Fibroblast of the conjunctiva (primary cell): ENCODE results near the gene PSMD1.
"Not testable (repeated sequence)": the region's sequence is repeated elsewhere in the genome, so short reads cannot be mapped to it uniquely, and the experiment has no call there.

Experiments used
- DNase-seq: peaks from one replicate; pipeline ENCODE4 v3.0.0-alpha.2; 2010; ENCODE audit warnings: low read depth

The PSMD1 gene

GRCh38 chr2:231053846-231054245 is 2.8 kb upstream of the PSMD1 start:
- DNase-seq = no peak

- DNase-seq = no peak
Observed at GRCh38 chr2:231057590-231057989, 923 bp downstream of the PSMD1 start.

GRCh38 chr2:231058761-231059550 is 2.3 kb downstream of the PSMD1 start:
- DNase-seq = no peak

GRCh38 chr2:231059756-231060155 is 3.1 kb downstream of the PSMD1 start:
- peak; percentile 13 for DNase-seq

- DNase-seq = no peak
Observed at GRCh38 chr2:231062776-231063175, 6.1 kb downstream of the PSMD1 start.

- no peak for DNase-seq
Observed at GRCh38 chr2:231063347-231063746, 6.7 kb downstream of the PSMD1 start.

GRCh38 chr2:231065966-231066365 is 9.3 kb downstream of the PSMD1 start:
- no peak for DNase-seq

- not testable (repeated sequence) for DNase-seq
Observed at GRCh38 chr2:231067531-231067930, 10.9 kb downstream of the PSMD1 start.

- no peak for DNase-seq
Observed at GRCh38 chr2:231068525-231069222, 12.0 kb downstream of the PSMD1 start.

- no peak for DNase-seq
Observed at GRCh38 chr2:231069379-231070054, 12.8 kb downstream of the PSMD1 start.

GRCh38 chr2:231084565-231084964 is 27.9 kb downstream of the PSMD1 start:
- DNase-seq = no peak

- DNase-seq = no peak
Observed at GRCh38 chr2:231088754-231089153, 32.1 kb downstream of the PSMD1 start.

- DNase-seq = no peak
Observed at GRCh38 chr2:231093933-231094332, 37.3 kb downstream of the PSMD1 start.

GRCh38 chr2:231094736-231095346 is 38.2 kb downstream of the PSMD1 start:
- no peak for DNase-seq

GRCh38 chr2:231099918-231100317 is 43.3 kb downstream of the PSMD1 start:
- no peak for DNase-seq

- DNase-seq = not testable (repeated sequence)
Observed at GRCh38 chr2:231100321-231100720, 43.7 kb downstream of the PSMD1 start.

GRCh38 chr2:231100990-231101389 is 44.3 kb downstream of the PSMD1 start:
- no peak for DNase-seq

GRCh38 chr2:231102772-231103171 is 46.1 kb downstream of the PSMD1 start:
- no peak for DNase-seq

GRCh38 chr2:231104115-231104713 is 47.5 kb downstream of the PSMD1 start:
- peak; percentile 61 for DNase-seq

GRCh38 chr2:231110551-231110950 is 53.9 kb downstream of the PSMD1 start:
- DNase-seq = peak; percentile 73

- DNase-seq = peak; percentile 30
Observed at GRCh38 chr2:231111987-231112386, 55.3 kb downstream of the PSMD1 start.

GRCh38 chr2:231113489-231113888 is 56.8 kb downstream of the PSMD1 start:
- DNase-seq = no peak
